ENCODE measurements around the gene EMILIN2. TPM values are rescaled to one million over a fixed set of nuclear protein-coding genes. Genes with fewer than 3 reads are reported as not detected.

The EMILIN2 gene
- total and polyA plus RNA-seq, 2 of the 13 experiments (the other 11 are each of a cell fraction or from before 2014, with no cell fraction given) = 7.6 to 8.2 TPM

- TF ChIP-seq EP300 (IDR thresholded peaks at IDR 0.05; ENCODE audit: low read depth in 2 of 2, low read length in 2 of 2) (no peak), EP300 (CRISPR knock-in tag; IDR thresholded peaks at IDR 0.05; ENCODE audit: borderline replicate concordance) (no peak; the same call in none of the 2 replicates), ZNF350 (CRISPR knock-in tag; IDR thresholded peaks at IDR 0.05; ENCODE audit: borderline replicate concordance, low read depth) (no peak; the same call in 1 of the 2 replicates), HNRNPH1 (optimal IDR thresholded peaks at IDR 0.05; ENCODE audit: low read depth, low read length) (no peak), ZBTB44 (CRISPR knock-in tag; IDR thresholded peaks at IDR 0.05) (no peak), ZNF891 (CRISPR knock-in tag; IDR thresholded peaks at IDR 0.05) (peak; percentile 40; the same call in 1 of the 2 replicates), ARHGAP35 (CRISPR knock-in tag; IDR thresholded peaks at IDR 0.05; ENCODE audit: borderline replicate concordance) (peak; percentile 77; the same call in 1 of the 2 replicates), XRCC5 (optimal IDR thresholded peaks at IDR 0.05; ENCODE audit: low read length) (no peak), GATAD2A (CRISPR knock-in tag; IDR thresholded peaks at IDR 0.05) (peak; percentile 45; the same call in 1 of the 2 replicates), ZNF446 (CRISPR knock-in tag; IDR thresholded peaks at IDR 0.05) (no peak), ZNF10 (CRISPR knock-in tag; IDR thresholded peaks at IDR 0.05; ENCODE audit: borderline replicate concordance, low read depth) (no peak), ZNF317 (CRISPR knock-in tag; IDR thresholded peaks at IDR 0.05) (no peak), SIN3B (IDR thresholded peaks at IDR 0.05; ENCODE audit: low read length) (no peak), RNF2 (conservative IDR thresholded peaks at IDR 0.05; ENCODE audit: low read depth) (0 out of 2 replicates have a peak, but pooled peaks have one; percentile 19), MAZ (IDR thresholded peaks at IDR 0.05; ENCODE audit: borderline replicate concordance, low read depth, low read length) (no peak), MAZ (CRISPR knock-in tag; IDR thresholded peaks at IDR 0.05; ENCODE audit: low read depth) (0 out of 2 replicates have a peak, but pooled peaks have one; percentile 6), CREM (IDR thresholded peaks at IDR 0.05) (no peak), CREM (CRISPR knock-in tag; IDR thresholded peaks at IDR 0.05) (no peak), ZZZ3 (CRISPR knock-in tag; IDR thresholded peaks at IDR 0.05; ENCODE audit: borderline replicate concordance) (no peak), RCOR2 (CRISPR knock-in tag; IDR thresholded peaks at IDR 0.05) (no peak), ZNF335 (CRISPR knock-in tag; IDR thresholded peaks at IDR 0.05) (peak; percentile 88), TP53 (CRISPR knock-in tag; conservative IDR thresholded peaks at IDR 0.05) (peak; percentile 59; the same call in 1 of the 2 replicates), ZNF138 (CRISPR knock-in tag; IDR thresholded peaks at IDR 0.05; ENCODE audit: low read depth) (0 out of 2 replicates have a peak, but pooled peaks have one; percentile 58), ZNF430 (CRISPR knock-in tag; IDR thresholded peaks at IDR 0.05) (peak; percentile 57; the same call in 1 of the 2 replicates), ZNF747 (CRISPR knock-in tag; IDR thresholded peaks at IDR 0.05; ENCODE audit: borderline replicate concordance) (peak; percentile 80; the same call in 1 of the 2 replicates), FOXP4 (CRISPR knock-in tag; IDR thresholded peaks at IDR 0.05) (peak; percentile 55; the same call in 1 of the 2 replicates), SMAD3 (CRISPR knock-in tag; IDR thresholded peaks at IDR 0.05) (no peak), NRL (CRISPR knock-in tag; IDR thresholded peaks at IDR 0.05; ENCODE audit: borderline replicate concordance) (peak; percentile 60; the same call in 1 of the 2 replicates), MIER3 (CRISPR knock-in tag; IDR thresholded peaks at IDR 0.05; ENCODE audit: borderline replicate concordance) (no peak)
Measured at GRCh38 chr18:2905854-2906703, 59.3 kb downstream of the EMILIN2 start (continued).

All from HepG2 (cell line).